GM21717 (cell line): ENCODE measurements around the gene MOK.

Experiments
- ATAC-seq: cut with Tn5 transposase; IDR thresholded peaks from one replicate; pipeline ENCODE4 v1.9.1; 2021; ENCODE audit warnings: mild to moderate bottlenecking, moderate library complexity; ENCODE audit not compliant: unreplicated experiment

The MOK gene

GRCh38 chr14:102209224-102209966 is 95.6 kb downstream of the MOK start:
- no peak for ATAC-seq

- ATAC-seq: no peak
These were observed 96.2 kb downstream of the MOK start for GRCh38 chr14:102208741-102209140.

GRCh38 chr14:102207831-102208365 is 97.1 kb downstream of the MOK start:
- ATAC-seq: no peak

GRCh38 chr14:102206918-102207317 is 98.0 kb downstream of the MOK start:
- ATAC-seq: no peak

GRCh38 chr14:102205560-102205959 is 99.4 kb downstream of the MOK start:
- ATAC-seq: no peak

- ATAC-seq: no peak
These were observed 101.6 kb downstream of the MOK start for GRCh38 chr14:102203382-102203781.

GRCh38 chr14:102202944-102203343 is 102.0 kb downstream of the MOK start:
- no peak for ATAC-seq

- no peak for ATAC-seq
These were observed 103.2 kb downstream of the MOK start for GRCh38 chr14:102201776-102202175.

GRCh38 chr14:102201353-102201738 is 103.6 kb downstream of the MOK start:
- ATAC-seq: no peak

- ATAC-seq: no peak
These were observed 104.1 kb downstream of the MOK start for GRCh38 chr14:102200690-102201352.

GRCh38 chr14:102197317-102197853 is 107.6 kb downstream of the MOK start:
- ATAC-seq: no peak

- ATAC-seq: no peak
These were observed 108.1 kb downstream of the MOK start for GRCh38 chr14:102196902-102197230.

- ATAC-seq: no peak
These were observed 108.7 kb downstream of the MOK start for GRCh38 chr14:102196039-102196901.

- ATAC-seq: no peak
These were observed 109.5 kb downstream of the MOK start for GRCh38 chr14:102195446-102195845.

GRCh38 chr14:102194856-102195255 is 110.1 kb downstream of the MOK start:
- ATAC-seq: no peak

GRCh38 chr14:102192840-102193502 is 112.0 kb downstream of the MOK start:
- no peak for ATAC-seq

GRCh38 chr14:102189874-102190273 is 115.1 kb downstream of the MOK start:
- ATAC-seq: no peak

- ATAC-seq: no peak
These were observed 116.8 kb downstream of the MOK start for GRCh38 chr14:102188187-102188586.

GRCh38 chr14:102187568-102188001 is 117.4 kb downstream of the MOK start:
- ATAC-seq: no peak

- ATAC-seq: no peak
These were observed 117.9 kb downstream of the MOK start for GRCh38 chr14:102187044-102187443.

GRCh38 chr14:102185360-102185759 is 119.6 kb downstream of the MOK start:
- no peak for ATAC-seq
